Measurements from ENCODE around the gene CIAO3. TPM values are rescaled to one million over a fixed set of nuclear protein-coding genes. Genes with fewer than 3 reads are reported as not detected.
"Not testable (repeated sequence)": the region's sequence is repeated elsewhere in the genome, so short reads cannot be mapped to it uniquely, and the experiment has no call there.

The CIAO3 gene
- total RNA-seq, 6 donors from 2014 or later, result 27.8 to 96.4 (median 33.1) TPM

DNA sequence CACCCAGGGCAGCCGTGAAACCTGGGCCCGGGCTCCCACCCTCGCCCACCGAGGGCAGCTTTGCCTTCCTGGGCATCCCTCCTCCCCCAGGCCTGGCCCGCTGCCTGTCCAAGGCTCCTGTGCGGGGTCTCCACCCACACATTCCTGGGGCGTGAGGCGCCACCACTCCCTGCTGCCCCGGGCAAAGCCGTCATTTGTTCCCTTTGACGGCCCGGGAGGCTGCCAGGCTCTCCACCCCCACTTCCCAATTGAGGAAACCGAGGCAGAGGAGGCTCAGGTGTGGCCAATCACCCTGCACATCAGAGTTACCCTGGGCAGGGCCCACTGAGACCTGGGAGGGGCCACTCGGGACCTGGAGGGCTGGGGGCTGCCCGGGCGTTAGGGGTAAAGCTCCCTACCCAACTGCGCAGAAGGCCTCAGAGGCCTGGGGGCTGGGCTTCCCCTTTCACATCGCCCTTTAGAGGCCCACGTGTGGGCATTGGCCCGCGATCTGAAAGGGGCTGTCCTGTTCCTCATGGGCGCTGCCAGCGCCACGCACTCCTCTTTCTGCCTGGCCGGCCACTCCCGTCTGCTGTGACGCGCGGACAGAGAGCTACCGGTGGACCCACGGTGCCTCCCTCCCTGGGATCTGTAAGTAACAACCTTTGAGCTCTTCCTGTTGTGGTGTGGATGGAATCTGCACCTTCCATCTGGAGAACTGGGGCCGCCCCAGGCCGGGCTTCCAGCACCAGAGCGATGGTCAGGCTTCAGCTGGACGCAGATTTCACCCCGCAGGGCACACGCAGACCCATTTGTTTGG lies 19.9 kb upstream of the CIAO3 start, which contains the start of gene MSLN:
TSS of gene MSLN (plus strand) at position 190 of the 799 bp plus-strand sequence. CDS start 1,947 bp downstream, outside the sequence.
- peak within 1 kb of the TSS in 2 of 4 donors; percentile 32 to 36 for H3K4me3 ChIP-seq
- ATAC-seq (ENCODE audit: low FRiP score in 2 of 2) (peak; percentile 36 to 66), DNase-seq (peak; percentile 40 to 85)
- H3K4me1 ChIP-seq, result peaks cover 0 to 15% (median 11%) of the 10 kb centered on the region in 4 donors
- TF ChIP-seq EP300 (IDR thresholded peaks at IDR 0.05), result no peak
- no peaks in the 10 kb centered on the region for H3K9me3 ChIP-seq
- peak within 1 kb of the TSS; percentile 71 to 79 (median 76) for H3K27ac ChIP-seq
- H3K36me3 ChIP-seq, result no peaks in the 10 kb centered on the region
- no peaks in the 10 kb centered on the region for H3K27me3 ChIP-seq
- 50 to 77% methylated on average over 19 to 30 of the region's 37 CpGs for WGBS, 2 donors

DNA sequence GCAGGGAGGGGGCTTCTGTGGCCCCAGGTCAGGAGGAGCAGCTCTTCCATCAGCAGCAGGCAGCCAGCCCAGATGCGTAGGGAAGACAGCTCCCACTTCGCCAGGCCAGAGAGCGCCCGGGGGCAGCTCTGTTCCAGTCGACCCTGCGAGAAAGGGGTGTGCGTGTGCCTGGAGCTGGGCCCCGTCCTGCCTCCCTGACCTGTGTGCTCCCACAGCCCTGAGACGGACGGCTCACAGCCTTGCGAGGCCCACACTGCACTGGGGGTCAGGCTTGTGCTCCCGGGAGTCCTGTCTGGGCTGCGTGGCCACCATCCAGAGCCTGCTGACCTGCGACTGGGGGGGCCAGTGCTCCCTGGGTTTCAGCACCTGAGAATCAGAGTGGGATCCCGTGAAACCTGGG lies 19.3 kb upstream of the CIAO3 start:
- ATAC-seq (ENCODE audit: low FRiP score in 2 of 2) (no peak), DNase-seq (peak in 1 of 2 donors; percentile 78)
- peaks cover 0 to 15% (median 11%) of the 10 kb centered on the region in 4 donors for H3K4me1 ChIP-seq
- TF ChIP-seq POLR2A (IDR thresholded peaks at IDR 0.05), result no peak
- H3K36me3 ChIP-seq, result no peaks in the 10 kb centered on the region
- H3K4me3 ChIP-seq, result peak overlapping the region in 1 of 4 donors; percentile 7
- H3K9me3 ChIP-seq, result no peaks in the 10 kb centered on the region
- WGBS, 2 donors, result 45 to 64% methylated on average over 4 to 14 of the region's 15 CpGs
- no peaks in the 10 kb centered on the region for H3K27me3 ChIP-seq
- peak overlapping the region; percentile 71 to 79 (median 76) for H3K27ac ChIP-seq

DNA sequence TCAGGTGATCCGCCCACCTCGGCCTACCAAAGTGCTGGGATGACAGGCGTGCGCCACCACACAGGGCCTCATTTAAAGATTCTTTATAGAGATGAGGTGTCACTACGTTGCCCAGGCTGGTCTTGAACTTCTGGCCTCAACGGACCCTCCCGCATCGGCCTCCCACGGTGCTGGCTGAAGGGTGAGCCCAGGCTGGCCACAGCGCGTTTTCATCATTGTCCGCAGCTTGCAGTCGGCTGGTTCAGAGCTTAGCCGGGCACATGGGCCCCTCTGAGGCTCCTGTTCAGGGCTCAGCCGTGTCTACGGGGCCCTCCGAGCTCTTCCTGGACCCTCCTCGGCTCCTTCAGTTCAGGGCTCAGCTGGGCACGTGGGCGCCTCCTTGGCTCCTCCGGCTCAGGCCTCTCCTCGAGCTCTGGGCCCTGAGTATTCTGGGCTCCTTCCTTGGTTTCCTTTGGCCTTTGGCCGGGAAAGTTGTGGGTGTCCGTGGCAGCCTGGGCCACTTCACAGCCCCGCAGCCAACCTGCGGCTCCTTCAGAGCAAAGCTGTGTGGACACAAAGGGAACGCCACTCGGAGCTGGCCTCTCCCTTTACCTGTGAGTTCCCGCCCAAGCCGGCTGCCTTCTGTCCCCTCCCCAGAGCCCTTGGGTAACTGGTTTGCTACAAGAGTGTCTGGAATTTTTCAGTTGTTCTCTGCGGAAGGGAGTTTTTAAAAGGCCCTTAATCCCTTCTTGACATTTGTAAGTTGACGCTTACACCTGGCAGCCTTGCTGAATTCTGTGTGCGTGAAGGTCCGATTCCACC lies 18.5 kb upstream of the CIAO3 start:
- H3K27ac ChIP-seq, result peak overlapping the region; percentile 76 to 79 (median 77)
- H3K4me3 ChIP-seq, result peak overlapping the region in 1 of 4 donors; percentile 7
- H3K36me3 ChIP-seq, result no peaks in the 10 kb centered on the region
- peak in 1 of 2 donors; percentile 92 for DNase-seq
- no peaks in the 10 kb centered on the region for H3K9me3 ChIP-seq
- no peaks in the 10 kb centered on the region for H3K27me3 ChIP-seq
- peaks cover 0 to 19% (median 11%) of the 10 kb centered on the region in 4 donors for H3K4me1 ChIP-seq
- TF ChIP-seq POLR2AphosphoS5 (IDR thresholded peaks at IDR 0.05) (no peak), POLR2A (IDR thresholded peaks at IDR 0.05) (peak in 1 of 4 donors; percentile 30), EP300 (IDR thresholded peaks at IDR 0.05) (peak in 1 of 4 donors; percentile 15)
- TF ChIP-seq, protein P1, sequence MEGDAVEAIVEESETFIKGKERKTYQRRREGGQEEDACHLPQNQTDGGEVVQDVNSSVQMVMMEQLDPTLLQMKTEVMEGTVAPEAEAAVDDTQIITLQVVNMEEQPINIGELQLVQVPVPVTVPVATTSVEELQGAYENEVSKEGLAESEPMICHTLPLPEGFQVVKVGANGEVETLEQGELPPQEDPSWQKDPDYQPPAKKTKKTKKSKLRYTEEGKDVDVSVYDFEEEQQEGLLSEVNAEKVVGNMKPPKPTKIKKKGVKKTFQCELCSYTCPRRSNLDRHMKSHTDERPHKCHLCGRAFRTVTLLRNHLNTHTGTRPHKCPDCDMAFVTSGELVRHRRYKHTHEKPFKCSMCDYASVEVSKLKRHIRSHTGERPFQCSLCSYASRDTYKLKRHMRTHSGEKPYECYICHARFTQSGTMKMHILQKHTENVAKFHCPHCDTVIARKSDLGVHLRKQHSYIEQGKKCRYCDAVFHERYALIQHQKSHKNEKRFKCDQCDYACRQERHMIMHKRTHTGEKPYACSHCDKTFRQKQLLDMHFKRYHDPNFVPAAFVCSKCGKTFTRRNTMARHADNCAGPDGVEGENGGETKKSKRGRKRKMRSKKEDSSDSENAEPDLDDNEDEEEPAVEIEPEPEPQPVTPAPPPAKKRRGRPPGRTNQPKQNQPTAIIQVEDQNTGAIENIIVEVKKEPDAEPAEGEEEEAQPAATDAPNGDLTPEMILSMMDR (IDR thresholded peaks at IDR 0.05), result peak in 1 of 6 experiments; percentile 7
- ATAC-seq (ENCODE audit: low FRiP score in 2 of 2), result peak; percentile 43 to 89
- WGBS, 2 donors, result 65 to 71% methylated on average over 11 to 34 of the region's 34 CpGs

DNA sequence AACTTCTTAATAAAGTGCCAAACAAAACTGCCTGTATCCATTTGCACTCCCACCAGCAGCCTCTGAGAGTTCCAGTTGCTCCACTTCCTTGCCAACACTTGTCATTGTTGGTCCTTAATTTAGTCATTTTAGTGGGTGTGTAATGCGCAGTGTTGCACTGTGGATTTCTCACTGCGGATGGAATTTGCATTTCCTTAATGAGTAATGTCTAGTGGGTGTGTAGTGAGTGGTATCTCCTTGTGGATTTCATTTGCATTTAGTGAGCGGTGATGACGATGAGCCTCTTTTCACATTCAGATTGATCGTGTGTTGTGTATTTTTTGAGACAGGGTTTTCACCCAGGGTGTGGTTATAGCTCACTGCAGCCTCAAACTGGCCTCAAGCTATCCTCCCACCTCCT lies 15.6 kb upstream of the CIAO3 start:
- Histone ChIP-seq H3K36me3 (no peaks in the 10 kb centered on the region), H3K4me3 (no peak overlapping the region), H3K27ac (no peak overlapping the region), H3K9me3 (no peaks in the 10 kb centered on the region), H3K4me1 (peaks cover 0 to 19% (median 8%) of the 10 kb centered on the region in 4 donors), H3K27me3 (no peaks in the 10 kb centered on the region)
- TF ChIP-seq POLR2A (IDR thresholded peaks at IDR 0.05), result no peak
- TF ChIP-seq POLR2AphosphoS5 (IDR thresholded peaks at IDR 0.05), result no peak
- TF ChIP-seq, protein P1 (IDR thresholded peaks at IDR 0.05), result no peak
- ATAC-seq (ENCODE audit: low FRiP score in 2 of 2) (no peak), DNase-seq (no peak)
- 84 to 90% methylated on average over 5 of the region's 5 CpGs for WGBS, 2 donors

DNA sequence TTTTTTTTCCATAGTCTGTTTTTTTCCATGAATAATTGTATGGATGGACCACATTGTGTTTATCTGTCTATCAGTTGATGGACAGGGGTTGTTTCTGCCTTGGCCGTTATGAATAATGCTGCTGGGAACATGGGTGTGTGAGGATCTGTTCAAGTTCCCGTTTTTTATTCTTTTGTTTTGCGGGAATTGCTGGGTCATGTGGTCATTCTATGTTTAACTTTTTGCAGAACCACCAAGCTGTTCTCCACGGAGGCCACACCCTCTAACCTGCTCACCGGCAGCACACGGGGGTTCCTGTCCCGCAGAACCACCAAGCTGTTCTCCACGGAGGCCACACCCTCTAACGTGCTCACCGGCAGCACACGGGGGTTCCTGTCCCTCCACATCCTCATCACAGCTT lies 13.9 kb upstream of the CIAO3 start:
- DNase-seq, result peak in 1 of 2 donors; percentile 32
- no peaks in the 10 kb centered on the region for H3K36me3 ChIP-seq
- H3K4me1 ChIP-seq, result peaks cover 0 to 9% (median 1%) of the 10 kb centered on the region in 4 donors
- no peaks in the 10 kb centered on the region for H3K9me3 ChIP-seq
- TF ChIP-seq, protein P1 (IDR thresholded peaks at IDR 0.05), result no peak
- no peak for TF ChIP-seq POLR2A (IDR thresholded peaks at IDR 0.05)
- no peak for TF ChIP-seq EP300 (IDR thresholded peaks at IDR 0.05)
- no peak for TF ChIP-seq POLR2AphosphoS5 (IDR thresholded peaks at IDR 0.05)
- H3K27me3 ChIP-seq, result no peaks in the 10 kb centered on the region
- ATAC-seq (ENCODE audit: low FRiP score in 2 of 2), result peak in 1 of 2 donors; percentile 41
- no peak overlapping the region for H3K27ac ChIP-seq
- no peak overlapping the region for H3K4me3 ChIP-seq
- WGBS, 2 donors, result 24 to 26% methylated on average over 11 of the region's 11 CpGs

DNA sequence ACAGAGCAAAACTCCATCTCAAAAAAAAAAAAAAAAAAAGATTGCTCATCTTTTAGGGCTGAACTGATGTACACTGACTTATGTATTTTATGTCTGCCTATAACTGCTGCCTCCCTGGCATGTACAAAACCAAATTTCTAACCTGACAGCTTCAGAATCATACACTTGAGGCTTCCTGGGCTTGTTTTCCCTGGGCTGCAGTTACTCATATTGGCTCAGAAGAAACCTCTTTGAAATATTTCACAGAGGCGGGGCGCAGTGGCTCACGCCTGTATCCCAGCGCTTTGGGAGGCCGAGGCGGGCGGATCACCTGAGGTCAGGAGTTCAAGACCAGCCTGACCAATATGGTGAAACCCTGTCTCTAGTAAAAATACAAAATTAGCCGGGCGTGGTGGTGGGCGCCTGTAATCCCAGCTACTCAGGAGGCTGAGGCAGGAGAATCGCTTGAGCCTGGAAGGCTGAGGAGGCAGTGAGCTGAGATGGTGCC lies 13.4 kb upstream of the CIAO3 start:
- not testable (repeated sequence) for H3K27ac ChIP-seq; H3K36me3 ChIP-seq; H3K27me3 ChIP-seq; H3K4me3 ChIP-seq; DNase-seq; ATAC-seq (ENCODE audit: low FRiP score in 2 of 2); H3K4me1 ChIP-seq; H3K9me3 ChIP-seq
- WGBS, 2 donors, result 87 to 91% methylated on average over 11 of the region's 11 CpGs

All from upper lobe of left lung (tissue), 6 donors.